ENCODE results near the gene IL4. TPM values are rescaled to one million over a fixed set of nuclear protein-coding genes. Genes with fewer than 3 reads are reported as not detected.
"Not testable (repeated sequence)": the region's sequence is repeated elsewhere in the genome, so short reads cannot be mapped to it uniquely, and the experiment has no call there.

Gene IL4
- total RNA-seq, result not detected in 2 replicates

DNA sequence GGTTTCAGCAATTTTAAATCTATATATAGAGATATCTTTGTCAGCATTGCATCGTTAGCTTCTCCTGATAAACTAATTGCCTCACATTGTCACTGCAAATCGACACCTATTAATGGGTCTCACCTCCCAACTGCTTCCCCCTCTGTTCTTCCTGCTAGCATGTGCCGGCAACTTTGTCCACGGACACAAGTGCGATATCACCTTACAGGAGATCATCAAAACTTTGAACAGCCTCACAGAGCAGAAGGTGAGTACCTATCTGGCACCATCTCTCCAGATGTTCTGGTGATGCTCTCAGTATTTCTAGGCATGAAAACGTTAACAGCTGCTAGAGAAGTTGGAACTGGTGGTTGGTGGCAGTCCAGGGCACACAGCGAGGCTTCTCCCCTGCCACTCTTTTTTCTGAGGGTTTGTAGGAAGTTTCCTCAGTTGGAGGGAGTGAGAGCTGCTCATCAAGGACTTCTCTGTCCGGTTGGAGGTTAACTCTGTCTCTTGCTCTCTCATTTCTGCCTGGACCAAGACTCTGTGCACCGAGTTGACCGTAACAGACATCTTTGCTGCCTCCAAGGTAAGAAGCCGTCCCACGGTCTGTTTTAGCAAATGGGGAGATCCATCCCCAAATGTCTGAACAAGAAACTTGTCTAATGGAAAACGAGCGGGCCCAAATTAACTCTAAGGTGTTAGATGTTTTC is at the start of gene IL4:
Gene IL4 (plus strand): TSS at position 51 of the 692 bp plus-strand sequence. CDS start 62 bp downstream, at position 113.
- TF ChIP-seq, protein P1, sequence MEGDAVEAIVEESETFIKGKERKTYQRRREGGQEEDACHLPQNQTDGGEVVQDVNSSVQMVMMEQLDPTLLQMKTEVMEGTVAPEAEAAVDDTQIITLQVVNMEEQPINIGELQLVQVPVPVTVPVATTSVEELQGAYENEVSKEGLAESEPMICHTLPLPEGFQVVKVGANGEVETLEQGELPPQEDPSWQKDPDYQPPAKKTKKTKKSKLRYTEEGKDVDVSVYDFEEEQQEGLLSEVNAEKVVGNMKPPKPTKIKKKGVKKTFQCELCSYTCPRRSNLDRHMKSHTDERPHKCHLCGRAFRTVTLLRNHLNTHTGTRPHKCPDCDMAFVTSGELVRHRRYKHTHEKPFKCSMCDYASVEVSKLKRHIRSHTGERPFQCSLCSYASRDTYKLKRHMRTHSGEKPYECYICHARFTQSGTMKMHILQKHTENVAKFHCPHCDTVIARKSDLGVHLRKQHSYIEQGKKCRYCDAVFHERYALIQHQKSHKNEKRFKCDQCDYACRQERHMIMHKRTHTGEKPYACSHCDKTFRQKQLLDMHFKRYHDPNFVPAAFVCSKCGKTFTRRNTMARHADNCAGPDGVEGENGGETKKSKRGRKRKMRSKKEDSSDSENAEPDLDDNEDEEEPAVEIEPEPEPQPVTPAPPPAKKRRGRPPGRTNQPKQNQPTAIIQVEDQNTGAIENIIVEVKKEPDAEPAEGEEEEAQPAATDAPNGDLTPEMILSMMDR (IDR thresholded peaks at IDR 0.05; ENCODE audit: insufficient read depth, low read length, poor library complexity, severe bottlenecking), result no peak
- Histone ChIP-seq H3K36me3 (ENCODE audit: control insufficient read depth, insufficient read depth, low read length) (no peaks in the 10 kb centered on the region), H3K4me3 (ENCODE audit: low read depth, low read length) (no peak within 1 kb of the TSS), H3K27me3 (ENCODE audit: control insufficient read depth, insufficient read depth, low read length) (no peaks in the 10 kb centered on the region)
- no peak for DNase-seq (ENCODE audit: low read depth)

DNA sequence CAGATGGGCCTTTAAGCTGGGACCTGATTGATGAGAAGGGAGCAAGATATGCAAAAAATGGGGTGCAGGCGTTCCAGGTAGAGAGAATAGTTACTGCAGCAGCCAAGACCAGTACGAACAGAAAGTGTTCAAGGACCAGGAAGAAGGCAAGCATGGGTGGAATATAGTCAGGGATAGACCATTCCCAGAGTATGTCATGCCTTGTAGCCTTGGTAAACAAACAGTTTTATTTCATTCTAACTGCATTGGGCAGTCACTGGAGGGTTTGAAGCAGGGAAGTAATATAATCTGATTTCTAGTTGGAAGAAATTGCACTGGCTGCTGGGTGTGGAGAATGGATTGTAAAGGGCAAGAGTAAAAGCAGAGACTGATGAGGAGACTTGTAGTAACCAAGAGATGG is 46.3 kb upstream of the IL4 start:
- TF ChIP-seq, protein P1 (IDR thresholded peaks at IDR 0.05; ENCODE audit: insufficient read depth, low read length, poor library complexity, severe bottlenecking), result no peak
- H3K4me3 ChIP-seq (ENCODE audit: low read depth, low read length), result no peak overlapping the region
- H3K27me3 ChIP-seq (ENCODE audit: control insufficient read depth, insufficient read depth, low read length), result no peaks in the 10 kb centered on the region
- no peaks in the 10 kb centered on the region for H3K36me3 ChIP-seq (ENCODE audit: control insufficient read depth, insufficient read depth, low read length)
- no peak for DNase-seq (ENCODE audit: low read depth)

DNA sequence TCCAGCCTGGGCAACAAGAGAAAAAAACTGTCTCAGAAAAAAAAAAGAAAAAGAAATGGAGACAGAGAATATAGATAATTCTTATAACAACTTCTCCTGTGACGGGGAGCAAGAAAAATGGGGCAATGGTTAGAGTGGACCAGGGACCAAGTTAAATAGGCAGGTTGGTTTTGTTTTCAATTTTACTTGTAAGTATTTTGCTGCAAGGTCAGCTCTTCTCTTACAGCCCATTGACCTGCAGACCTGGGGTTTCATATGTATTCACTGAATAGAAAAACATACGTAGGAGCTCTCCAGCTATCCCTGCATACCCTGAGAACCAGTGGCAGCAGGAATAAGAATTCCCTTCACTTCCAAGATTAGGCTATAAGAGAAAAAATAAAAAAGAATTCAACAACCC is 45.0 kb upstream of the IL4 start:
- no peak for DNase-seq (ENCODE audit: low read depth)
- no peak overlapping the region for H3K4me3 ChIP-seq (ENCODE audit: low read depth, low read length)
- H3K27me3 ChIP-seq (ENCODE audit: control insufficient read depth, insufficient read depth, low read length), result no peaks in the 10 kb centered on the region
- TF ChIP-seq, protein P1 (IDR thresholded peaks at IDR 0.05; ENCODE audit: insufficient read depth, low read length, poor library complexity, severe bottlenecking), result no peak
- H3K36me3 ChIP-seq (ENCODE audit: control insufficient read depth, insufficient read depth, low read length), result no peaks in the 10 kb centered on the region

DNA sequence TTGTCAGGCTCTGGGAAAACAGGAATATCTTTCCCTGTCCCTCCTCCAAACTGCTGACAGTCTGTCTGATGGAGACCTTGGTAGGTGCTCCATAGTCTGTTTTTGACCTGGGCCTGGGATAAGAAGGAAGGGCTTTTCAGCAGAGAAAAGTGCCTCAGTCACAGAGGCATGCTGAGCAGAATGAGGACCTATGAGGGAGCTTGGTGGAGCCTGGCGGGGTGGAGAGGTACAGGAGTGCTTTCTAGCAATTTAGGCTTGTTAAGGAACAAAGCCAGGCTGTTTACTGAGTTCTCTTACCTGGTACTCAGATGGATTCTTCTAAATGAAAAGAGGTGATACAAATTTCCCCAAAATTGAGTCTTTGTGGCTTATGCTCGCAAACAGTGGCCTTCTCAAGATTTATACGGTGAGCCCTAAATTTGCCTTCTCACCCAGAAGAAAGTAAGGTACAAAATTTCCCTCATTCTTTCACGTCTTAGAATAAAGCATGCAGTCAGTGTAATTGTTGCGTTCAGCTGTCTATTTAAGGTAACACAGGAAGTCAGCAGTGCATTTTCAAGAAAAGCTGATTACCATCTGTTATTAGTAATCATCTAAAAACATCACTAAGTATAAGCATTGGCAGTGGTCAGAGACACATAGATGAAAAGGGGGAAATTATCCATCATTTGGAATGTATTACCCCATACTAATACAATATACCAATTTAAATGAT is 44.4 kb upstream of the IL4 start:
- Histone ChIP-seq H3K27me3 (ENCODE audit: control insufficient read depth, insufficient read depth, low read length) (no peaks in the 10 kb centered on the region), H3K36me3 (ENCODE audit: control insufficient read depth, insufficient read depth, low read length) (no peaks in the 10 kb centered on the region), H3K4me3 (ENCODE audit: low read depth, low read length) (no peak overlapping the region)
- TF ChIP-seq, protein P1 (IDR thresholded peaks at IDR 0.05; ENCODE audit: insufficient read depth, low read length, poor library complexity, severe bottlenecking), result no peak
- no peak for DNase-seq (ENCODE audit: low read depth)

DNA sequence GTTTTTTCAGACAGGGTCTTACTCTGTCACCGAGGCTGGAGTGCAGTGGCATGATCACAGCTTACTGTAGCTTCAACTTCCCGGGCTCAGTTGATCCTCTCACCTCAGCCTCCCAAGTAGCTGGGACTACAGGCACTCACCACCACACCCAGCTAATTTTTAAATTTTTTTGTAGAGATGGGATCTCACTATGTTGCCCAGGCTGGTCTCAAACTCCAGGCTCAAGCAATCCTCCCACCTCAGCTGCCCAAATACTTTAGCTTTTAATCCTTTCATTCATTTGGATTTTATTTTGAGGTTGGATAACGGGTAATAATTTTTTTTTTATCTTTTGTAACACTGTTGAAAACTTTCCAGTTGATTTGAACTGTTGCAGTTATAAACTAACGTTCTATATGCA is 40.2 kb upstream of the IL4 start:
- not testable (repeated sequence) for H3K36me3 ChIP-seq (ENCODE audit: control insufficient read depth, insufficient read depth, low read length); DNase-seq (ENCODE audit: low read depth); H3K4me3 ChIP-seq (ENCODE audit: low read depth, low read length); H3K27me3 ChIP-seq (ENCODE audit: control insufficient read depth, insufficient read depth, low read length)

DNA sequence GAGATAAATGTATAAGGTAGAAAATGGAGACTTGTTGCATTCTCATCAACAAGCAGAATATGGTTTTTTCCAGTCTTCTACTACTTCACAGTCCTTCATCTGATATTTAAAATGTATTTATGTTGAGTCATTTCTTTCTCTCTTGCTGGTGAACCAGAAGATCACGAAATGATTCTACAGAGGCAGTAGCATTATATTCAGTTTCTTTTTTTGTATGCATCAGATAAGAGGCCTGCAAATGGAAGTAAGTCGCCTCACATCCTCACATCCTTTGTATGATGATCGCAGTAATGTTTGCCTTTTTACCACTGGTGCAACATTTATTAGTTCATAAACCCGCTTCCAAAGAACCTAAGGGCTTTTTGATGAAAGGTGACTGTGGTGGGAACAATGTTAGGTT is 37.9 kb upstream of the IL4 start:
- TF ChIP-seq, protein P1 (IDR thresholded peaks at IDR 0.05; ENCODE audit: insufficient read depth, low read length, poor library complexity, severe bottlenecking), result no peak
- no peaks in the 10 kb centered on the region for H3K27me3 ChIP-seq (ENCODE audit: control insufficient read depth, insufficient read depth, low read length)
- no peak for DNase-seq (ENCODE audit: low read depth)
- no peaks in the 10 kb centered on the region for H3K36me3 ChIP-seq (ENCODE audit: control insufficient read depth, insufficient read depth, low read length)
- H3K4me3 ChIP-seq (ENCODE audit: low read depth, low read length), result no peak overlapping the region

All from kidney epithelial cell (primary cell).